ENCODE measurements around the gene VEGFA. TPM values are rescaled to one million over a fixed set of nuclear protein-coding genes. Genes with fewer than 3 reads are reported as not detected.

The VEGFA gene
- total RNA-seq, 4 donors from 2014 or later, result 39.2 to 58.5 (median 45.0) TPM

- Histone ChIP-seq H3K36me3 (no peaks in the 10 kb centered on the region), H3K9me3 (no peaks in the 10 kb centered on the region), H3K4me3 (no peak overlapping the region), H3K27ac (replicated peaks in 1 of 4) (no peak overlapping the region), H3K4me1 (no peaks in the 10 kb centered on the region), H3K27me3 (peaks cover 0 to 5% (median 0%) of the 10 kb centered on the region in 4 donors)
- TF ChIP-seq CTCF (IDR thresholded peaks at IDR 0.05) (no peak), POLR2AphosphoS5 (IDR thresholded peaks at IDR 0.05) (no peak), POLR2A (IDR thresholded peaks at IDR 0.05; ENCODE audit: low read depth) (no peak), EP300 (IDR thresholded peaks at IDR 0.05) (no peak)
- 96% methylated on average over 7 of the region's 9 CpGs for WGBS
- intact Hi-C loops (cut with DNase I), result no loop called here
- DNase-seq (ENCODE audit: extremely low spot score), result no peak
These were observed 8.2 kb upstream of the VEGFA start for GRCh38 chr6:43761666-43762409.

DNA sequence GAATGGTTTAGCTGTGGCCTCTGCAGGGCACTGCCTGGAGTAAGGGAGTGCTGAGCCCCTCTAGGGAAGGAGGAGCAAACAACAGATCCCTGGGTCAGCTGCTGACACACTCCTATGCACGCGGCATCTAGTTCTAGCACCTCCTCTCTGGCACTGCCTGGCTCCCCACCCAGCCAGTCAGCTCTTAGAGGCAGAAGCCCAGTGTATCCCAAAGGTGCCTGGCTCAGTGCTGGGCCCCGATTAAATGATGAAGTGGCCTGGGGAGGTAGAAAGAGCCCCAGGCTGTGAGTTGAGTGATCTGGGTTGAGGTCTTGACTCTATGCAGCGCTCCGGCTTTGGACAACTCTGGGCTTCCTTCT lies 7.6 kb upstream of the VEGFA start:
- TF ChIP-seq EP300 (IDR thresholded peaks at IDR 0.05) (no peak), POLR2AphosphoS5 (IDR thresholded peaks at IDR 0.05) (no peak), CTCF (IDR thresholded peaks at IDR 0.05) (no peak), POLR2A (IDR thresholded peaks at IDR 0.05; ENCODE audit: low read depth) (no peak)
- no CpG with 5 or more reads among the region's 5 CpGs for WGBS
- Histone ChIP-seq H3K27me3 (peaks cover 0 to 5% (median 0%) of the 10 kb centered on the region in 4 donors), H3K9me3 (no peaks in the 10 kb centered on the region), H3K4me1 (no peaks in the 10 kb centered on the region), H3K36me3 (no peaks in the 10 kb centered on the region), H3K27ac (replicated peaks in 1 of 4) (no peak overlapping the region), H3K4me3 (no peak overlapping the region)
- no peak for DNase-seq (ENCODE audit: extremely low spot score)
- intact Hi-C loops (cut with DNase I), result no loop called here

- no peak overlapping the region for H3K4me3 ChIP-seq
- no peak for DNase-seq (ENCODE audit: extremely low spot score)
- 66% methylated on average over 6 of the region's 6 CpGs for WGBS
- intact Hi-C loops (cut with DNase I), result no loop called here
- TF ChIP-seq POLR2AphosphoS5 (IDR thresholded peaks at IDR 0.05), result no peak
- no peak for TF ChIP-seq CTCF (IDR thresholded peaks at IDR 0.05)
- TF ChIP-seq EP300 (IDR thresholded peaks at IDR 0.05), result no peak
- no peak for TF ChIP-seq POLR2A (IDR thresholded peaks at IDR 0.05; ENCODE audit: low read depth)
- H3K4me1 ChIP-seq, result peaks cover 0 to 3% (median under 1%) of the 10 kb centered on the region in 4 donors
- H3K9me3 ChIP-seq, result no peaks in the 10 kb centered on the region
- no peak overlapping the region for H3K27ac ChIP-seq (replicated peaks in 1 of 4)
- H3K27me3 ChIP-seq, result peaks cover 0 to 5% (median 0%) of the 10 kb centered on the region in 4 donors
- H3K36me3 ChIP-seq, result no peaks in the 10 kb centered on the region
These were observed 6.9 kb upstream of the VEGFA start for GRCh38 chr6:43762966-43763695.

GRCh38 chr6:43763812-43764522 lies 6.0 kb upstream of the VEGFA start:
- no peak for DNase-seq (ENCODE audit: extremely low spot score)

More at GRCh38 chr6:43763812-43764522, 6.0 kb upstream of the VEGFA start:
- Histone ChIP-seq H3K4me1 (peaks cover under 1 to 10% (median 8%) of the 10 kb centered on the region in 4 donors), H3K36me3 (no peaks in the 10 kb centered on the region), H3K27ac (replicated peaks in 1 of 4) (no peak overlapping the region), H3K27me3 (peaks cover 0 to under 1% (median 0%) of the 10 kb centered on the region in 4 donors), H3K9me3 (no peaks in the 10 kb centered on the region), H3K4me3 (no peak overlapping the region)
- no peak for TF ChIP-seq CTCF (IDR thresholded peaks at IDR 0.05)
- TF ChIP-seq POLR2AphosphoS5 (IDR thresholded peaks at IDR 0.05), result no peak
- TF ChIP-seq EP300 (IDR thresholded peaks at IDR 0.05), result no peak
- no peak for TF ChIP-seq POLR2A (IDR thresholded peaks at IDR 0.05; ENCODE audit: low read depth)
- intact Hi-C loops (cut with DNase I), result no loop called here
- WGBS, result 95% methylated on average over 7 of the region's 7 CpGs
